Endothelial cell of umbilical vein (primary cell): ENCODE results near the gene KCND2. TPM values are rescaled to one million over a fixed set of nuclear protein-coding genes. Genes with fewer than 3 reads are reported as not detected.

Source experiments
- BruUV-seq: library from RNA; stranded (reverse); fragments of 400-500 nt; replicated peaks from 2 replicates; lab custom pipeline; 2021; lab: Mats Ljungman, UMichigan
- CTCF ChIA-PET: fragments of 300-600, 350-600 bp; sonication (Branson Sonifier 250); formaldehyde crosslinking; loops from one replicate; lab custom pipeline; 2021; ENCODE audit warnings: antibody characterized with exemption, inconsistent platforms; lab: Charles Lee
- POLR2A ChIA-PET: fragments of 300-600, 350-600 bp; sonication (Branson Sonifier 250); formaldehyde crosslinking; loops from one replicate; lab custom pipeline; 2021; ENCODE audit warnings: antibody characterized with exemption, inconsistent platforms; lab: Charles Lee
- DNase-seq: peaks from one replicate; pipeline ENCODE4 v3.0.0-alpha.2; 2011; ENCODE audit warnings: low read depth, low spot score
- FAIRE-seq: peaks from 2 replicates; lab custom pipeline; 2011; peaks lifted over from hg19 to GRCh38; lab: Jason Lieb, UNC
- H2AFZ ChIP-seq: 2 replicates; pipeline ENCODE4 v1.6.0; 2012; ENCODE audit warnings: low read depth, low read length, control low read depth, inconsistent platforms
- H3K27ac ChIP-seq: 2 replicates; pipeline ENCODE4 v1.5.1; 2011; ENCODE audit warnings: low read depth, mild to moderate bottlenecking, control low read depth, low read length, moderate library complexity; ENCODE audit not compliant: insufficient read depth
- H3K27me3 ChIP-seq, 2 experiments: 2 replicates each; pipeline versions ENCODE4 v1.6.0 to v1.6.1; 2011; ENCODE audit warnings: low read length in 2 of 2, mixed read lengths in 1 of 2; ENCODE audit not compliant: control insufficient read depth in 2 of 2, insufficient read depth in 2 of 2
- H3K36me3 ChIP-seq, 2 experiments: 2 replicates in 1 of 2; 3 replicates in 1 of 2; pipeline ENCODE4 v1.5.1; 2011; ENCODE audit warnings: low read length in 2 of 2, mild to moderate bottlenecking in 1 of 2, moderate library complexity in 1 of 2; ENCODE audit not compliant: control insufficient read depth in 2 of 2, insufficient read depth in 2 of 2; ENCODE audit errors: extremely low read depth in 1 of 2
- H3K4me1 ChIP-seq: 3 replicates; pipeline ENCODE4 v1.5.1; 2011; ENCODE audit warnings: mild to moderate bottlenecking, low read length; ENCODE audit not compliant: control insufficient read depth, insufficient read depth; ENCODE audit errors: extremely low read depth
- H3K4me2 ChIP-seq: 2 replicates; pipeline ENCODE4 v1.6.1; 2011; ENCODE audit warnings: low read length, control low read depth, mixed read lengths; ENCODE audit not compliant: insufficient read depth
- H3K4me3 ChIP-seq, 3 experiments: fragments of 200-600 bp in 1 of 3; sonication (generic), shearing (Covaris generic) in 1 of 3; replicated peaks in 1 of 3; 2 replicates each; pipeline ENCODE4 v1.5.1; 2011 to 2016; ENCODE audit warnings: control low read depth in 3 of 3, low read length in 3 of 3, mild to moderate bottlenecking in 2 of 3, inconsistent platforms in 1 of 3, low read depth in 1 of 3, moderate library complexity in 1 of 3; ENCODE audit not compliant: insufficient read depth in 1 of 3
- H3K79me2 ChIP-seq: 2 replicates; pipeline ENCODE4 v1.6.0; 2012; ENCODE audit warnings: low read length, inconsistent platforms; ENCODE audit not compliant: control insufficient read depth, insufficient read depth
- H3K9ac ChIP-seq: replicated peaks from 2 replicates; pipeline ENCODE3; 2011; ENCODE audit warnings: low read length, control low read depth; ENCODE audit not compliant: insufficient read depth; ENCODE audit errors: extremely low read depth
- H3K9me1 ChIP-seq: replicated peaks from 3 replicates; pipeline ENCODE4 v1.6.0; 2011; ENCODE audit warnings: mild to moderate bottlenecking, low read length; ENCODE audit not compliant: control insufficient read depth, insufficient read depth; ENCODE audit errors: extremely low read depth
- H3K9me3 ChIP-seq: replicated peaks from 2 replicates; pipeline ENCODE4 v1.5.1; 2012; ENCODE audit warnings: low read length, inconsistent platforms; ENCODE audit not compliant: control insufficient read depth, insufficient read depth
- H4K20me1 ChIP-seq: replicated peaks from 2 replicates; pipeline ENCODE3; 2011; ENCODE audit warnings: mild to moderate bottlenecking, low read length; ENCODE audit not compliant: control insufficient read depth, insufficient read depth; ENCODE audit errors: extremely low read depth
- CTCF ChIP-seq, 2 donors: IDR thresholded peaks; 1 replicate in 1 of 2; 2 replicates in 1 of 2; pipeline ENCODE4 v1.5.1; 2011; ENCODE audit warnings: low read length in 2 of 2, mild to moderate bottlenecking in 2 of 2, moderate library complexity in 2 of 2, control low read depth in 1 of 2, inconsistent platforms in 1 of 2, low read depth in 1 of 2; ENCODE audit not compliant: insufficient read depth in 1 of 2; ENCODE audit errors: extremely low read depth in 1 of 2
- EZH2 ChIP-seq: IDR thresholded peaks from 2 replicates; pipeline ENCODE4 v1.6.1; 2012; ENCODE audit warnings: borderline replicate concordance, low read depth, mild to moderate bottlenecking, moderate library complexity, low read length, inconsistent platforms; ENCODE audit not compliant: severe bottlenecking
- FOS ChIP-seq: IDR thresholded peaks from 2 replicates; pipeline ENCODE4 v1.6.1; 2011; ENCODE audit warnings: mild to moderate bottlenecking, low read length, moderate library complexity, borderline replicate concordance; ENCODE audit not compliant: insufficient read depth
- GATA2 ChIP-seq: IDR thresholded peaks from 2 replicates; pipeline ENCODE4 v1.7.0; 2011; ENCODE audit warnings: low read depth, mild to moderate bottlenecking, moderate library complexity, mixed read lengths, low read length; ENCODE audit not compliant: insufficient read length, insufficient read depth
- JUN ChIP-seq: IDR thresholded peaks from 2 replicates; pipeline ENCODE4 v1.6.1; 2011; ENCODE audit warnings: borderline replicate concordance, low read depth; ENCODE audit not compliant: insufficient read length, insufficient read depth
- MAX ChIP-seq: IDR thresholded peaks from 2 replicates; pipeline ENCODE4 v1.6.1; 2011; ENCODE audit not compliant: insufficient read depth, insufficient read length
- MYC ChIP-seq: IDR thresholded peaks from one replicate; pipeline ENCODE4 v1.6.1; 2011; ENCODE audit warnings: mild to moderate bottlenecking, low read depth, low read length
- POLR2A ChIP-seq: IDR thresholded peaks from 2 replicates; pipeline ENCODE4 v1.6.1; 2012; ENCODE audit warnings: low read depth, mild to moderate bottlenecking, control low read depth, low read length
- POLR2AphosphoS5 ChIP-seq: IDR thresholded peaks from 2 replicates; pipeline ENCODE4 v1.6.1; 2012; ENCODE audit warnings: low read depth, mild to moderate bottlenecking, control low read depth, low read length, moderate library complexity; ENCODE audit not compliant: insufficient read depth
- dilution Hi-C: fragments of 300-500 bp; cut with MboI; formaldehyde crosslinking; loops from one replicate; pipeline ENCODE4 v1.15.0; 2019; ENCODE audit warnings: low sequenced_read_pairs; ENCODE audit not compliant: extremely low pct_ligation_motif_present
- intact Hi-C: fragments of 100-400 bp; cut with micrococcal nuclease; formaldehyde crosslinking; loops from one replicate; pipeline ENCODE4 v1.10.0; 2022
- polyA plus RNA-seq, 4 experiments: library from polyadenylated mRNA; depleted of rRNA in 3 of 4; stranded (reverse) in 3 of 4; unstranded in 1 of 4; fragments of >200 nt; gene quantifications; 2 replicates each; pipeline versions ENCODE4 v1.2.1 to v1.2.3, GENCODE V29; 2011 to 2012; ENCODE audit warnings: missing spikeins in 1 of 4
- total RNA-seq: library from RNA; stranded (reverse); gene quantifications from 2 replicates; pipeline ENCODE4 v1.2.3, GENCODE V29; 2021

Gene KCND2
- total and polyA plus RNA-seq, 2 donors (not counting 3 experiments of a cell fraction or from before 2014, with no cell fraction given): not detected

GRCh38 chr7:120226188-120226587 lies 46.8 kb upstream of the KCND2 start:
- no peaks in the 10 kb centered on the region for H3K9me1 ChIP-seq
- no peaks in the 10 kb centered on the region for H3K27me3 ChIP-seq
- no peaks in the 10 kb centered on the region for H3K9me3 ChIP-seq
- no peak overlapping the region for H3K9ac ChIP-seq
- H3K36me3 ChIP-seq: no peaks in the 10 kb centered on the region
- ChIA-PET POLR2A (no interaction called here), CTCF (no interaction called here)
- no peak for FAIRE-seq
- no peak for DNase-seq
- BruUV-seq: no TSS peak
- no peak overlapping the region for H3K4me2 ChIP-seq
- H4K20me1 ChIP-seq: no peaks in the 10 kb centered on the region
- no peaks in the 10 kb centered on the region for H3K4me1 ChIP-seq
- dilution Hi-C loops (no loop called here), intact Hi-C loops (no loop called here)
- no peaks in the 10 kb centered on the region for H3K79me2 ChIP-seq
- H3K4me3 ChIP-seq: no peak overlapping the region
- H3K27ac ChIP-seq: no peak overlapping the region
- no peak for TF ChIP-seq EZH2
- H2AFZ ChIP-seq: no peak overlapping the region

- Histone ChIP-seq H3K79me2 (no peaks in the 10 kb centered on the region), H3K36me3 (no peaks in the 10 kb centered on the region), H2AFZ (no peak overlapping the region), H4K20me1 (no peaks in the 10 kb centered on the region), H3K9me3 (no peaks in the 10 kb centered on the region), H3K4me2 (no peak overlapping the region), H3K4me3 (no peak overlapping the region), H3K9ac (no peak overlapping the region), H3K9me1 (no peaks in the 10 kb centered on the region), H3K27ac (no peak overlapping the region), H3K4me1 (no peaks in the 10 kb centered on the region), H3K27me3 (no peaks in the 10 kb centered on the region)
- DNase-seq (no peak), FAIRE-seq (no peak)
- no TSS peak for BruUV-seq
- ChIA-PET CTCF (no interaction called here), POLR2A (no interaction called here)
- dilution Hi-C loops (no loop called here), intact Hi-C loops (no loop called here)
- no peak for TF ChIP-seq EZH2
- TF ChIP-seq FOS: no peak
- TF ChIP-seq MYC: no peak
- no peak for TF ChIP-seq POLR2A
- TF ChIP-seq POLR2AphosphoS5: no peak
- TF ChIP-seq GATA2: no peak
- TF ChIP-seq CTCF (IDR thresholded peaks at IDR 0.05; ENCODE audit: extremely low read depth in 1 of 2, insufficient read depth in 1 of 2, low read depth in 1 of 2, low read length in 2 of 2): no peak
- no peak for TF ChIP-seq MAX
- no peak for TF ChIP-seq JUN
These were observed 45.7 kb upstream of the KCND2 start for GRCh38 chr7:120227255-120227654.
